Keratinocyte (primary cell): ENCODE measurements around the gene EPHB3. TPM values are rescaled to one million over a fixed set of nuclear protein-coding genes. Genes with fewer than 3 reads are reported as not detected.

Source experiments
- DNase-seq: peaks from one replicate; pipeline ENCODE4 v3.0.0-alpha.2; 2011; ENCODE audit warnings: low read depth, missing footprints, low spot score
- FAIRE-seq: peaks from 2 replicates; lab custom pipeline; 2011; peaks lifted over from hg19 to GRCh38; lab: Jason Lieb, UNC
- H2AFZ ChIP-seq: 2 replicates; pipeline ENCODE4 v1.6.0; 2012; ENCODE audit warnings: low read length, control low read depth, inconsistent platforms; ENCODE audit not compliant: control insufficient read depth
- H3K27ac ChIP-seq: 2 replicates; pipeline ENCODE4 v1.5.1; 2011; ENCODE audit warnings: low read length; ENCODE audit not compliant: control insufficient read depth, insufficient read depth
- H3K27me3 ChIP-seq: 3 replicates; pipeline ENCODE4 v1.6.0; 2011; ENCODE audit warnings: low read length; ENCODE audit not compliant: control insufficient read depth, insufficient read depth; ENCODE audit errors: extremely low read depth
- H3K36me3 ChIP-seq, 2 experiments: 2 replicates in 1 of 2; 3 replicates in 1 of 2; pipeline ENCODE4 v1.5.1; 2011; ENCODE audit warnings: low read length in 2 of 2, mild to moderate bottlenecking in 1 of 2; ENCODE audit not compliant: control insufficient read depth in 2 of 2, insufficient read depth in 2 of 2; ENCODE audit errors: extremely low read depth in 1 of 2
- H3K4me1 ChIP-seq: 3 replicates; pipeline ENCODE4 v1.5.1; 2011; ENCODE audit warnings: low read length; ENCODE audit not compliant: control insufficient read depth, insufficient read depth; ENCODE audit errors: extremely low read depth
- H3K4me2 ChIP-seq: 3 replicates; pipeline ENCODE4 v1.6.0; 2011; ENCODE audit warnings: low read depth, low read length; ENCODE audit not compliant: control insufficient read depth, insufficient read depth; ENCODE audit errors: extremely low read depth
- H3K4me3 ChIP-seq, 3 experiments: fragments of 200-600 bp in 1 of 3; sonication (generic) in 1 of 3; 2 replicates in 2 of 3; 3 replicates in 1 of 3; pipeline ENCODE4 v1.5.1; 2011 to 2016; ENCODE audit warnings: low read length in 3 of 3, mild to moderate bottlenecking in 3 of 3, control low read depth in 2 of 3, inconsistent platforms in 1 of 3, low read depth in 1 of 3, mixed read lengths in 1 of 3, mixed run types in 1 of 3, moderate library complexity in 1 of 3; ENCODE audit not compliant: control insufficient read depth in 2 of 3, insufficient read depth in 2 of 3; ENCODE audit errors: extremely low read depth in 1 of 3
- H3K79me2 ChIP-seq: 2 replicates; pipeline ENCODE4 v1.6.0; 2012; ENCODE audit warnings: low read length; ENCODE audit not compliant: control insufficient read depth, insufficient read depth
- H3K9ac ChIP-seq: 3 replicates; pipeline ENCODE4 v1.6.0; 2011; ENCODE audit warnings: low read length; ENCODE audit not compliant: control insufficient read depth, insufficient read depth; ENCODE audit errors: extremely low read depth
- H3K9me1 ChIP-seq: 3 replicates; pipeline ENCODE4 v1.6.0; 2011; ENCODE audit warnings: low read length; ENCODE audit not compliant: control insufficient read depth, insufficient read depth; ENCODE audit errors: extremely low read depth
- H3K9me3 ChIP-seq: 2 replicates; pipeline ENCODE4 v1.5.1; 2012; ENCODE audit warnings: low read depth, low read length; ENCODE audit not compliant: control insufficient read depth
- H4K20me1 ChIP-seq: 3 replicates; pipeline ENCODE4 v1.6.0; 2011; ENCODE audit warnings: low read length; ENCODE audit not compliant: control insufficient read depth, insufficient read depth; ENCODE audit errors: extremely low read depth
- CTCF ChIP-seq, 3 experiments: IDR thresholded peaks in 1 of 3; conservative IDR thresholded peaks in 1 of 3; optimal IDR thresholded peaks in 1 of 3; 2 replicates in 2 of 3; 3 replicates in 1 of 3; pipeline versions ENCODE3 to v1.5.1; 2011; ENCODE audit warnings: low read length in 3 of 3, mild to moderate bottlenecking in 3 of 3, moderate library complexity in 2 of 3, control low read depth in 1 of 3, inconsistent platforms in 1 of 3; ENCODE audit not compliant: insufficient read depth in 2 of 3; ENCODE audit errors: extremely low read depth in 1 of 3
- EZH2 ChIP-seq: IDR thresholded peaks from one replicate; pipeline ENCODE4 v1.6.1; 2012; ENCODE audit warnings: inconsistent platforms, mild to moderate bottlenecking, low read length, moderate library complexity
- dilution Hi-C: fragments of 300-500 bp; cut with MboI; formaldehyde crosslinking; loops from one replicate; pipeline ENCODE4 v1.7.0; 2020; ENCODE audit warnings: low sequenced_read_pairs; ENCODE audit not compliant: extremely low pct_ligation_motif_present
- polyA plus RNA-seq, 5 experiments: library from polyadenylated mRNA; depleted of rRNA in 3 of 5; stranded (reverse) in 3 of 5; stranded (forward) in 1 of 5; unstranded in 1 of 5; fragments of >200 nt; gene quantifications; 1 replicate in 1 of 5; 2 replicates in 3 of 5; 3 replicates in 1 of 5; pipeline versions ENCODE4 v1.2.1 to v1.2.3, GENCODE V29; 2011 to 2012; ENCODE audit warnings: missing spikeins in 2 of 5, low read depth in 1 of 5, low replicate concordance in 1 of 5

Gene EPHB3
- polyA plus RNA-seq, 1 donor (not counting 4 experiments of a cell fraction or from before 2014, with no cell fraction given) = 2.2 TPM

GRCh38 chr3:184610245-184610871, 48.8 kb downstream of the EPHB3 start:
- no peaks in the 10 kb centered on the region for H3K9me1 ChIP-seq
- dilution Hi-C loops = no loop called here
- H3K4me1 ChIP-seq = no peaks in the 10 kb centered on the region
- H3K9me3 ChIP-seq = no peaks in the 10 kb centered on the region
- no peaks in the 10 kb centered on the region for H3K36me3 ChIP-seq
- no peak overlapping the region for H3K27ac ChIP-seq
- no peak for FAIRE-seq
- H3K79me2 ChIP-seq = no peaks in the 10 kb centered on the region
- H3K4me2 ChIP-seq = no peak overlapping the region
- DNase-seq = no peak
- no peak for TF ChIP-seq EZH2
- TF ChIP-seq CTCF (optimal IDR thresholded peaks at IDR 0.05 in 1 of 3, IDR thresholded peaks at IDR 0.05 in 1 of 3, conservative IDR thresholded peaks at IDR 0.05 in 1 of 3; ENCODE audit: extremely low read depth in 1 of 3, insufficient read depth in 2 of 3, low read length in 3 of 3) = no peak
- no peak overlapping the region for H2AFZ ChIP-seq
- no peak overlapping the region for H3K4me3 ChIP-seq
- H3K27me3 ChIP-seq = no peaks in the 10 kb centered on the region
- no peaks in the 10 kb centered on the region for H4K20me1 ChIP-seq
- no peak overlapping the region for H3K9ac ChIP-seq

GRCh38 chr3:184611607-184612281, 50.2 kb downstream of the EPHB3 start:
- no peak overlapping the region for H3K27ac ChIP-seq
- H3K36me3 ChIP-seq = no peaks in the 10 kb centered on the region
- H3K9ac ChIP-seq = no peak overlapping the region
- H3K4me3 ChIP-seq = no peak overlapping the region
- FAIRE-seq = no peak
- no peaks in the 10 kb centered on the region for H3K9me3 ChIP-seq
- no peak overlapping the region for H2AFZ ChIP-seq
- no peak overlapping the region for H3K4me2 ChIP-seq
- H4K20me1 ChIP-seq = no peaks in the 10 kb centered on the region
- no peaks in the 10 kb centered on the region for H3K4me1 ChIP-seq
- TF ChIP-seq EZH2 = no peak
- no peak for TF ChIP-seq CTCF (optimal IDR thresholded peaks at IDR 0.05 in 1 of 3, IDR thresholded peaks at IDR 0.05 in 1 of 3, conservative IDR thresholded peaks at IDR 0.05 in 1 of 3; ENCODE audit: extremely low read depth in 1 of 3, insufficient read depth in 2 of 3, low read length in 3 of 3)
- no peak for DNase-seq
- no peaks in the 10 kb centered on the region for H3K79me2 ChIP-seq
- H3K9me1 ChIP-seq = no peaks in the 10 kb centered on the region
- H3K27me3 ChIP-seq = no peaks in the 10 kb centered on the region
- dilution Hi-C loops = no loop called here
